Sigmoid colon (tissue), 7 donors: Measurements from ENCODE around the gene DCAF15. TPM values are rescaled to one million over a fixed set of nuclear protein-coding genes. Genes with fewer than 3 reads are reported as not detected.

ENCODE experiments used
- DNase-seq: peaks from one replicate; pipeline ENCODE4 v3.0.0-alpha.2; 2019
- H3K27ac ChIP-seq, 4 donors: fragments of 200-600 bp; sonication (generic); one replicate each; pipeline ENCODE4 v1.5.1; 2016 to 2019; ENCODE audit warnings: mild to moderate bottlenecking in 1 of 4
- H3K27me3 ChIP-seq, 3 donors: fragments of 200-600 bp; sonication (generic); one replicate each; pipeline ENCODE4 v1.5.1; 2019; ENCODE audit warnings: mild to moderate bottlenecking in 1 of 3
- H3K36me3 ChIP-seq, 4 donors: fragments of 200-600 bp; sonication (generic); one replicate each; pipeline ENCODE4 v1.5.1; 2016 to 2019
- H3K4me1 ChIP-seq, 4 donors: fragments of 200-600 bp; sonication (generic); one replicate each; pipeline ENCODE4 v1.5.1; 2017 to 2019
- H3K4me3 ChIP-seq, 4 donors: fragments of 200-600 bp; sonication (generic); one replicate each; pipeline ENCODE4 v1.5.1; 2017 to 2019; ENCODE audit warnings: mild to moderate bottlenecking in 2 of 4, moderate library complexity in 1 of 4
- H3K9me3 ChIP-seq, 4 donors: fragments of 200-600 bp in 3 of 4; sonication (generic) in 3 of 4; one replicate each; pipeline versions ENCODE4 v1.5.1 to v1.6.1; 2013 to 2019
- EP300 ChIP-seq, 4 donors: sonication (generic); formaldehyde crosslinking; IDR thresholded peaks; one replicate each; pipeline ENCODE4 v1.6.1; 2017; ENCODE audit warnings: antibody characterized with exemption in 4 of 4
- POLR2A ChIP-seq, 2 donors: fragments of 450-650 bp; IDR thresholded peaks; one replicate each; pipeline ENCODE4 v1.6.1; 2016; ENCODE audit warnings: antibody characterized with exemption in 2 of 2, mild to moderate bottlenecking in 2 of 2, moderate library complexity in 2 of 2
- POLR2AphosphoS5 ChIP-seq, 4 donors: sonication (generic); formaldehyde crosslinking; IDR thresholded peaks; one replicate each; pipeline ENCODE4 v1.6.1; 2017; ENCODE audit warnings: antibody characterized with exemption in 4 of 4
- WGBS, 2 donors: extraction: QIAGEN DNeasy Blood & Tissue Kit; methylation state at CpG; one replicate each; pipeline ENCODE4 v1.1.7; 2013; 5-methylcytosine and 5-hydroxymethylcytosine counted together
- intact Hi-C: fragments of 100-400 bp; cut with DNase I; formaldehyde crosslinking; loops from one replicate; pipeline ENCODE4 v1.15.1; 2023
- polyA plus RNA-seq, 3 donors: library from polyadenylated mRNA; stranded (reverse); fragments of 200-250 nt; gene quantifications; one replicate each; pipeline ENCODE4 v1.2.3, GENCODE V29; 2013
- total RNA-seq, 4 donors: library from RNA; depleted of rRNA; stranded (reverse); fragments of >200 nt; gene quantifications; one replicate each; pipeline ENCODE4 v1.1.0, GENCODE V29; 2016
- TF ChIP-seq, protein P1 (sequence below), 4 experiments: fragments of 450-650 bp in 3 of 4; fragments of 200-600 bp in 1 of 4; IDR thresholded peaks; one replicate each; pipeline ENCODE4 v1.5.1; 2016 to 2019; ENCODE audit warnings: antibody characterized with exemption in 4 of 4, mild to moderate bottlenecking in 3 of 4, moderate library complexity in 2 of 4
- donor health status: healthy with polysubstance abuse.
- donor health status: Bipolar disorder and iron deficiency.
- donor health status: healthy.

DCAF15 gene
- total and polyA plus RNA-seq, 7 donors, result 7.9 to 46.2 (median 11.3) TPM

- intact Hi-C loops, result no loop called here
- H3K9me3 ChIP-seq, result no peaks in the 10 kb centered on the region
- peaks cover 6 to 50% (median 26%) of the 10 kb centered on the region in 3 donors for H3K27me3 ChIP-seq
- TF ChIP-seq, protein P1, sequence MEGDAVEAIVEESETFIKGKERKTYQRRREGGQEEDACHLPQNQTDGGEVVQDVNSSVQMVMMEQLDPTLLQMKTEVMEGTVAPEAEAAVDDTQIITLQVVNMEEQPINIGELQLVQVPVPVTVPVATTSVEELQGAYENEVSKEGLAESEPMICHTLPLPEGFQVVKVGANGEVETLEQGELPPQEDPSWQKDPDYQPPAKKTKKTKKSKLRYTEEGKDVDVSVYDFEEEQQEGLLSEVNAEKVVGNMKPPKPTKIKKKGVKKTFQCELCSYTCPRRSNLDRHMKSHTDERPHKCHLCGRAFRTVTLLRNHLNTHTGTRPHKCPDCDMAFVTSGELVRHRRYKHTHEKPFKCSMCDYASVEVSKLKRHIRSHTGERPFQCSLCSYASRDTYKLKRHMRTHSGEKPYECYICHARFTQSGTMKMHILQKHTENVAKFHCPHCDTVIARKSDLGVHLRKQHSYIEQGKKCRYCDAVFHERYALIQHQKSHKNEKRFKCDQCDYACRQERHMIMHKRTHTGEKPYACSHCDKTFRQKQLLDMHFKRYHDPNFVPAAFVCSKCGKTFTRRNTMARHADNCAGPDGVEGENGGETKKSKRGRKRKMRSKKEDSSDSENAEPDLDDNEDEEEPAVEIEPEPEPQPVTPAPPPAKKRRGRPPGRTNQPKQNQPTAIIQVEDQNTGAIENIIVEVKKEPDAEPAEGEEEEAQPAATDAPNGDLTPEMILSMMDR (IDR thresholded peaks at IDR 0.05), result no peak
- TF ChIP-seq POLR2AphosphoS5 (IDR thresholded peaks at IDR 0.05) (no peak), POLR2A (IDR thresholded peaks at IDR 0.05) (no peak), EP300 (IDR thresholded peaks at IDR 0.05) (no peak)
- WGBS, 2 donors, result 17 to 22% methylated on average over 29 of the region's 29 CpGs
- peak overlapping the region in 2 of 4 donors; percentile 22 to 31 for H3K4me3 ChIP-seq
- H3K27ac ChIP-seq, result no peak overlapping the region
- DNase-seq, result no peak
- H3K4me1 ChIP-seq, result no peaks in the 10 kb centered on the region
- no peaks in the 10 kb centered on the region for H3K36me3 ChIP-seq
Measured at GRCh38 chr19:13937479-13938300, 14.6 kb upstream of the DCAF15 start.

DNA sequence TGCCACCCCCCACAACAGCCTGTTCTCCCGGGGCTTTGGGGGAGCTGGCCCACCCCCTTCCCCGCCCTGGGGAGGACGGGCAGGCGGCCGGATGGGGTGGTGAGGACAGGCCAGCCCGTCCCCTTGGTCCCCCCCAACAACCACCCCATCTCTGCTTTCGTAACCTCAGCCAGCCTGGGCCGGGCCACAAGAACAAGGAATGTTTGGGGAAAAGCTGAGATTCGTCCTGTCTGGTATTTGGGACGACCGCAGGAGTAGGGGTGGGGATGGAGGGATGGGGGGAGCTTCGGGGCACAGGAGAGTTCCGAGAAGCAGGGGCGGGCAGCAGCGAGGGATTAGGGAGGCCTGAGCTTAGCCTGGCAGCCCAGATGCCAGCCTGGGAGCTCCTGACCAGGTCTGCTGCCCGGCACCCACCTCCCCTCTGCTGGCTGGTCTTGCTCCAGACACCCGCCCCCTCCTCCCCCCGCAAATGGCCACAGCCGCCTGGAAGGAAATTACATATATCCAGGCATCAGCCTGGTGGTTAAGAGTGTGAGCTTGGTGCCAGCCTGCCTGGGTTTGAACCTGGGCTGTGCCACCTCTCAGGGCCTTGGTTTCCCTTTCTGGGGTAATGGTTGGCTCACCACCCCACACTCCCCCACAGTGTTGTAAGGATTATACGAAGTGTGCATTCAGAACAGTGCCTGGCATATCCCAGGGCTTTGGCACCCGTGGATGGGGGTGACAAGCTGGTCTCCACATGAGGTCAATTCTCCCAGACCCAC lies 13.8 kb upstream of the DCAF15 start, which contains the start of gene PODNL1:
TSS of gene PODNL1 (minus strand) at position 117 of the 764 bp plus-strand sequence. CDS start 236 bp downstream, outside the sequence.
- no peaks in the 10 kb centered on the region for H3K9me3 ChIP-seq
- TF ChIP-seq, protein P1 (IDR thresholded peaks at IDR 0.05), result no peak
- no peak for TF ChIP-seq POLR2A (IDR thresholded peaks at IDR 0.05)
- no peak for TF ChIP-seq POLR2AphosphoS5 (IDR thresholded peaks at IDR 0.05)
- TF ChIP-seq EP300 (IDR thresholded peaks at IDR 0.05), result no peak
- no peak within 1 kb of the TSS for H3K27ac ChIP-seq
- no peaks in the 10 kb centered on the region for H3K36me3 ChIP-seq
- no peaks in the 10 kb centered on the region for H3K4me1 ChIP-seq
- DNase-seq, result no peak
- H3K27me3 ChIP-seq, result peaks cover 6 to 44% (median 26%) of the 10 kb centered on the region in 3 donors
- WGBS, 2 donors, result 29 to 50% methylated on average over 21 of the region's 21 CpGs
- intact Hi-C loops, result no loop called here
- peak within 1 kb of the TSS in 2 of 4 donors; percentile 22 to 31 for H3K4me3 ChIP-seq

GRCh38 chr19:13942023-13942684 lies 10.2 kb upstream of the DCAF15 start:
- Histone ChIP-seq H3K27ac (no peak overlapping the region), H3K9me3 (no peaks in the 10 kb centered on the region), H3K4me3 (no peak overlapping the region), H3K4me1 (no peaks in the 10 kb centered on the region), H3K27me3 (peaks cover 6 to 15% (median 14%) of the 10 kb centered on the region in 3 donors), H3K36me3 (no peaks in the 10 kb centered on the region)
- WGBS, 2 donors, result 93 to 98% methylated on average over 1 of the region's 1 CpG
- intact Hi-C loops, result no loop called here
- TF ChIP-seq, protein P1 (IDR thresholded peaks at IDR 0.05), result no peak
- no peak for TF ChIP-seq EP300 (IDR thresholded peaks at IDR 0.05)
- no peak for DNase-seq

DNA sequence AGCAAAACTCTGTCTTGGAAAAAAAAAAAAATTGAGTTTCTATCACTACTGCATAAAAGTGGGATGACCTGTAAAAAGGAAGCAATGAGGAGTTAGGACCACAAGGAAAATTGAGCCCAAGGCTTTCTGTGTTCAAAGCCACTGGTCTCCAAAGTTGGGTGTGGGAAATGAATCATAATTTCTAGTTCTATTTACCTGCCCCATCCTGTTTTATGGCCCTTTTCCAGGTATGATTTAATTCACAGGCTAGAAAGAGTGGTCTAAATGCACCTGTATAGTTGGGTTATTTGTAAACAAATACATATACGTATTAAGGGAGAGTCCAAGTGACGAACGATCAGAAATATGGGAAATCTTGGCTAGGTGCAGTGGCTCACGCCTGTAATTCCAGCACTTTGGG lies 5.9 kb upstream of the DCAF15 start:
- H3K9me3 ChIP-seq, result no peaks in the 10 kb centered on the region
- no peak overlapping the region for H3K4me3 ChIP-seq
- no peak for DNase-seq
- no peaks in the 10 kb centered on the region for H3K4me1 ChIP-seq
- no peak for TF ChIP-seq EP300 (IDR thresholded peaks at IDR 0.05)
- no peak overlapping the region for H3K27ac ChIP-seq
- H3K36me3 ChIP-seq, result no peaks in the 10 kb centered on the region
- no peaks in the 10 kb centered on the region for H3K27me3 ChIP-seq
- intact Hi-C loops, result no loop called here
- WGBS, 2 donors, result 56 to 86% methylated on average over 4 of the region's 4 CpGs
